GM18499 (cell line): ENCODE results near the gene NEGR1.
"Not testable (repeated sequence)": the region's sequence is repeated elsewhere in the genome, so short reads cannot be mapped to it uniquely, and the experiment has no call there.

Experiments
- ATAC-seq: cut with Tn5 transposase; IDR thresholded peaks from one replicate; pipeline ENCODE4 v1.9.1; 2021; ENCODE audit warnings: moderate number of reproducible peaks; ENCODE audit not compliant: insufficient read depth, unreplicated experiment

NEGR1 gene

GRCh38 chr1:71967670-71968069 is 314.7 kb downstream of the NEGR1 start:
- peak; percentile 99 for ATAC-seq

GRCh38 chr1:71964188-71964587 is 318.2 kb downstream of the NEGR1 start:
- no peak for ATAC-seq

- ATAC-seq: no peak
Observed at GRCh38 chr1:71956613-71957285, 325.6 kb downstream of the NEGR1 start.

- ATAC-seq: no peak
Observed at GRCh38 chr1:71950579-71950978, 331.8 kb downstream of the NEGR1 start.

GRCh38 chr1:71949681-71950080 is 332.7 kb downstream of the NEGR1 start:
- no peak for ATAC-seq

- ATAC-seq: no peak
Observed at GRCh38 chr1:71948561-71948960, 333.8 kb downstream of the NEGR1 start.

- no peak for ATAC-seq
Observed at GRCh38 chr1:71944006-71944405, 338.3 kb downstream of the NEGR1 start.

- no peak for ATAC-seq
Observed at GRCh38 chr1:71940261-71940660, 342.1 kb downstream of the NEGR1 start.

- no peak for ATAC-seq
Observed at GRCh38 chr1:71930511-71930910, 351.8 kb downstream of the NEGR1 start.

GRCh38 chr1:71921935-71922559 is 360.3 kb downstream of the NEGR1 start:
- no peak for ATAC-seq

GRCh38 chr1:71921204-71921603 is 361.1 kb downstream of the NEGR1 start:
- no peak for ATAC-seq

- no peak for ATAC-seq
Observed at GRCh38 chr1:71920556-71920955, 361.8 kb downstream of the NEGR1 start.

GRCh38 chr1:71919811-71920509 is 362.4 kb downstream of the NEGR1 start:
- no peak for ATAC-seq

GRCh38 chr1:71918630-71919029 is 363.7 kb downstream of the NEGR1 start:
- no peak for ATAC-seq

- ATAC-seq: no peak
Observed at GRCh38 chr1:71916894-71917293, 365.4 kb downstream of the NEGR1 start.

- ATAC-seq: no peak
Observed at GRCh38 chr1:71914626-71915025, 367.7 kb downstream of the NEGR1 start.

GRCh38 chr1:71908871-71909390 is 373.4 kb downstream of the NEGR1 start:
- ATAC-seq: no peak

- no peak for ATAC-seq
Observed at GRCh38 chr1:71908303-71908702, 374.0 kb downstream of the NEGR1 start.

- no peak for ATAC-seq
Observed at GRCh38 chr1:71899881-71900280, 382.5 kb downstream of the NEGR1 start.

GRCh38 chr1:71888166-71888565 is 394.2 kb downstream of the NEGR1 start:
- not testable (repeated sequence) for ATAC-seq

GRCh38 chr1:71885171-71885570 is 397.2 kb downstream of the NEGR1 start:
- ATAC-seq: no peak
